Upper lobe of left lung (tissue), 4 donors: ENCODE data around the gene NPC1.

Experiments
- CTCF ChIP-seq, 6 experiments: fragments of 450-650 bp in 4 of 6; fragments of 200-600 bp in 2 of 6; sonication (generic) in 2 of 6; IDR thresholded peaks; one replicate each; pipeline ENCODE4 v1.5.1; 2016 to 2019; ENCODE audit warnings: antibody characterized with exemption in 6 of 6
- EP300 ChIP-seq, 4 donors: sonication (generic); formaldehyde crosslinking; IDR thresholded peaks; one replicate each; pipeline ENCODE4 v1.5.1; 2017; ENCODE audit warnings: antibody characterized with exemption in 4 of 4, control low read depth in 2 of 4
- POLR2A ChIP-seq, 4 donors: fragments of 450-650 bp; IDR thresholded peaks; one replicate each; pipeline ENCODE4 v1.5.1; 2016 to 2017; ENCODE audit warnings: antibody characterized with exemption in 4 of 4, mild to moderate bottlenecking in 2 of 4

- TF ChIP-seq CTCF (IDR thresholded peaks at IDR 0.05): no peak
- no peak for TF ChIP-seq POLR2A (IDR thresholded peaks at IDR 0.05)
- TF ChIP-seq EP300 (IDR thresholded peaks at IDR 0.05): no peak
Observed at GRCh38 chr18:23614413-23614812, 28.1 kb upstream of the NPC1 start.
